Measurements from ENCODE around the gene BICC1. TPM values are rescaled to one million over a fixed set of nuclear protein-coding genes. Genes with fewer than 3 reads are reported as not detected.

Gene BICC1
- total RNA-seq, 1 donor from 2014 or later, result 58.0 TPM

- no peaks in the 10 kb centered on the region for H3K36me3 ChIP-seq (ENCODE audit: control insufficient read depth, insufficient read depth, low read length)
- H3K27me3 ChIP-seq (ENCODE audit: control insufficient read depth, insufficient read depth, low read length), result no peaks in the 10 kb centered on the region
- TF ChIP-seq, protein P1, sequence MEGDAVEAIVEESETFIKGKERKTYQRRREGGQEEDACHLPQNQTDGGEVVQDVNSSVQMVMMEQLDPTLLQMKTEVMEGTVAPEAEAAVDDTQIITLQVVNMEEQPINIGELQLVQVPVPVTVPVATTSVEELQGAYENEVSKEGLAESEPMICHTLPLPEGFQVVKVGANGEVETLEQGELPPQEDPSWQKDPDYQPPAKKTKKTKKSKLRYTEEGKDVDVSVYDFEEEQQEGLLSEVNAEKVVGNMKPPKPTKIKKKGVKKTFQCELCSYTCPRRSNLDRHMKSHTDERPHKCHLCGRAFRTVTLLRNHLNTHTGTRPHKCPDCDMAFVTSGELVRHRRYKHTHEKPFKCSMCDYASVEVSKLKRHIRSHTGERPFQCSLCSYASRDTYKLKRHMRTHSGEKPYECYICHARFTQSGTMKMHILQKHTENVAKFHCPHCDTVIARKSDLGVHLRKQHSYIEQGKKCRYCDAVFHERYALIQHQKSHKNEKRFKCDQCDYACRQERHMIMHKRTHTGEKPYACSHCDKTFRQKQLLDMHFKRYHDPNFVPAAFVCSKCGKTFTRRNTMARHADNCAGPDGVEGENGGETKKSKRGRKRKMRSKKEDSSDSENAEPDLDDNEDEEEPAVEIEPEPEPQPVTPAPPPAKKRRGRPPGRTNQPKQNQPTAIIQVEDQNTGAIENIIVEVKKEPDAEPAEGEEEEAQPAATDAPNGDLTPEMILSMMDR (IDR thresholded peaks at IDR 0.05; ENCODE audit: insufficient read depth, low read length, poor library complexity, severe bottlenecking), result no peak
- no peak for DNase-seq (ENCODE audit: low read depth)
- H3K4me3 ChIP-seq (ENCODE audit: low read depth, low read length), result no peak overlapping the region
These were observed 260.7 kb downstream of the BICC1 start for GRCh38 chr10:58773341-58773740.

GRCh38 chr10:58773944-58774343 is 261.3 kb downstream of the BICC1 start:
- no peak overlapping the region for H3K4me3 ChIP-seq (ENCODE audit: low read depth, low read length)
- TF ChIP-seq, protein P1 (IDR thresholded peaks at IDR 0.05; ENCODE audit: insufficient read depth, low read length, poor library complexity, severe bottlenecking), result no peak
- no peaks in the 10 kb centered on the region for H3K27me3 ChIP-seq (ENCODE audit: control insufficient read depth, insufficient read depth, low read length)
- no peaks in the 10 kb centered on the region for H3K36me3 ChIP-seq (ENCODE audit: control insufficient read depth, insufficient read depth, low read length)
- no peak for DNase-seq (ENCODE audit: low read depth)

- no peaks in the 10 kb centered on the region for H3K27me3 ChIP-seq (ENCODE audit: control insufficient read depth, insufficient read depth, low read length)
- no peaks in the 10 kb centered on the region for H3K36me3 ChIP-seq (ENCODE audit: control insufficient read depth, insufficient read depth, low read length)
- no peak overlapping the region for H3K4me3 ChIP-seq (ENCODE audit: low read depth, low read length)
- peak; percentile 43 for DNase-seq (ENCODE audit: low read depth)
- TF ChIP-seq, protein P1 (IDR thresholded peaks at IDR 0.05; ENCODE audit: insufficient read depth, low read length, poor library complexity, severe bottlenecking), result no peak
These were observed 263.4 kb downstream of the BICC1 start for GRCh38 chr10:58775960-58776567.

GRCh38 chr10:58776568-58777318 is 264.1 kb downstream of the BICC1 start:
- DNase-seq (ENCODE audit: low read depth), result no peak
- no peaks in the 10 kb centered on the region for H3K27me3 ChIP-seq (ENCODE audit: control insufficient read depth, insufficient read depth, low read length)
- no peaks in the 10 kb centered on the region for H3K36me3 ChIP-seq (ENCODE audit: control insufficient read depth, insufficient read depth, low read length)
- H3K4me3 ChIP-seq (ENCODE audit: low read depth, low read length), result no peak overlapping the region
- TF ChIP-seq, protein P1 (IDR thresholded peaks at IDR 0.05; ENCODE audit: insufficient read depth, low read length, poor library complexity, severe bottlenecking), result no peak

DNA sequence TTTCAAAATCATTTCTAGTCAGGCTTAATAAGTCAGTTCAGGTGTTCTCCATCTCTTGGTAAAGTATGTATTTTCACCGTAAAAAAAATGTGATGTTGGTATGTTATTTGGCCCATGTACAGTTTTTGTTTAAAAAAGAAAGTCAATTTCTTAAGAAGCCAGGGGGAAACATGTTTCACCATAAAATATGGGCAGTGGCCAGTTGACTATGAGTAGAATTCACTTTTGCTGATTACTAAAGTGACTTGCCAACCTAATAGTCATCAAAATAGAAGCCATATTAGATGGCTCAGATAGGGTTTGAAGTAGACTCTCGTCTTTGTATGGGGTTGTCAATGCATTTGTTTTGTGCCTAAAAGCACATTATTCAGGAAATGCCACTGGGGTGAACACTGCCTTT is 266.3 kb downstream of the BICC1 start:
- TF ChIP-seq, protein P1 (IDR thresholded peaks at IDR 0.05; ENCODE audit: insufficient read depth, low read length, poor library complexity, severe bottlenecking), result no peak
- Histone ChIP-seq H3K27me3 (ENCODE audit: control insufficient read depth, insufficient read depth, low read length) (no peaks in the 10 kb centered on the region), H3K36me3 (ENCODE audit: control insufficient read depth, insufficient read depth, low read length) (no peaks in the 10 kb centered on the region), H3K4me3 (ENCODE audit: low read depth, low read length) (no peak overlapping the region)
- DNase-seq (ENCODE audit: low read depth), result no peak

Measured in kidney epithelial cell (primary cell).